ENCODE measurements around the gene LILRA6.
"Not testable (repeated sequence)": the region's sequence is repeated elsewhere in the genome, so short reads cannot be mapped to it uniquely, and the experiment has no call there.

GRCh38 chr19:54285427-54286056, 43.0 kb upstream of the LILRA6 start:
- not testable (repeated sequence) for TF ChIP-seq CTCF, POLR2A (IDR thresholded peaks at IDR 0.05)
